ENCODE measurements around the gene ERN1. TPM values are rescaled to one million over a fixed set of nuclear protein-coding genes. Genes with fewer than 3 reads are reported as not detected.
A peak's percentile ranks its signal among the peaks of the same experiment; 100 is the strongest.

Gene ERN1
- total and polyA plus RNA-seq, 2 of the 8 experiments (the other 6 are each of a cell fraction or from before 2014, with no cell fraction given): 1.8 to 3.9 TPM

DNA sequence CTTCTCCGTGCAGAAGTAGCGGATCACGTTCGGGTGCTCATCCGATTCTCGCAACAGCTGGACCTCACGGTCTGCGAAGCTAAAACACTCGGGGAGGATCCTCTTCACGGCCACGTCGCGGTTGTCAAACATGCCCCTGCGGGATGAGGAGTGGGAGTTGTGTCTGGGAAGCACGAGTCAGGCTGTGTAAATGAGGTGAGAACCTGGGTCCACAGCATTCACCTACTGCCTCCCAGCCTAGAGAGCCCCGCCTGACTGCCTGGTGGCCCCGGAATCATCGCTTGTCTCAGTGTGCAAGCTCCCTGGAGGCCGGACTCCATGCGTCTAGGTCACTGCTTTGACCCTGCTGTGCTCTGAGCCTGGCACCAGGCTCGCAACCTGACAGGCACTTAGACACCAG is 75.6 kb downstream of the ERN1 start:
- H3K27me3 ChIP-seq (replicated peaks in 1 of 4; ENCODE audit: control insufficient read depth in 3 of 4, extremely low read depth in 1 of 4, insufficient read depth in 3 of 4, low read length in 3 of 4): no peaks in the 10 kb centered on the region
- H3K23ac ChIP-seq (ENCODE audit: insufficient read length): no peak overlapping the region
- no peak overlapping the region for H3K56ac ChIP-seq (replicated peaks; ENCODE audit: insufficient read length, low read depth, low read length)
- ChIA-PET CTCF (ENCODE audit: partially characterized antibody) (interaction anchor here (0.6 to 13.9 kb wide), 11 partner anchors 10 to 137 kb away, joined by 3 to 238 read pairs (median 4); partner anchors contain the start of gene ERN1), POLR2A (ENCODE audit: partially characterized antibody) (interaction anchor here (4.8 kb wide), 1 partner anchor 92 kb away, joined by 32 read pairs; no protein-coding TSS in a partner anchor)
- H4K5ac ChIP-seq (ENCODE audit: insufficient read length, low read depth, low read length): no peak overlapping the region
- no peak overlapping the region for H3K4ac ChIP-seq (replicated peaks; ENCODE audit: insufficient read length, low read depth, low read length)
- H4K91ac ChIP-seq (replicated peaks; ENCODE audit: insufficient read length, low read length): no peak overlapping the region
- no peak overlapping the region for H3K14ac ChIP-seq (ENCODE audit: insufficient read length)
- FAIRE-seq (no peak), DNase-seq (ENCODE audit: low read depth in 1 of 2, low spot score in 2 of 2) (no peak)
- no peak overlapping the region for H2BK12ac ChIP-seq (ENCODE audit: low read depth, low read length)
- H2BK120ac ChIP-seq (replicated peaks; ENCODE audit: low read depth, low read length): no peak overlapping the region
- 0 out of 2 replicates have a peak overlapping the region, but pooled peaks have one; percentile 60 for H2BK5ac ChIP-seq (ENCODE audit: low read depth, low read length)
- H2AK5ac ChIP-seq (ENCODE audit: low read depth, low read length): no peak overlapping the region
- no peaks in the 10 kb centered on the region for H3K79me1 ChIP-seq (ENCODE audit: low read depth, low read length)
- no peak overlapping the region for H3K18ac ChIP-seq (ENCODE audit: extremely low read depth, low read length)
- H3K4me3 ChIP-seq (ENCODE audit: extremely low read depth in 1 of 4, insufficient read depth in 2 of 4, low read depth in 3 of 4, low read length in 4 of 4): no peak overlapping the region
- 94% methylated on average over 18 of the region's 21 CpGs; no CpG with 5 or more reads in 1 of the 2 experiments for WGBS, 2 experiments (ENCODE audit: extremely low coverage in 1 of 2, insufficient coverage in 1 of 2, insufficient read length in 1 of 2, insufficient replicate concordance in 2 of 2, low coverage in 1 of 2, low lambda C conversion rate in 2 of 2, missing lambda C conversion rate in 1 of 2)
- H3K23me2 ChIP-seq (ENCODE audit: low read depth, low read length): no peaks in the 10 kb centered on the region
- H2AFZ ChIP-seq (ENCODE audit: low read length): no peak overlapping the region
- no peak overlapping the region for H3K9ac ChIP-seq (replicated peaks in 1 of 4; ENCODE audit: extremely low read depth in 1 of 4, low read depth in 3 of 4, low read length in 3 of 4)
- H2BK20ac ChIP-seq (ENCODE audit: low read length): no peak overlapping the region
- no peaks in the 10 kb centered on the region for H4K20me1 ChIP-seq (replicated peaks in 1 of 2; ENCODE audit: control insufficient read depth in 1 of 2, insufficient read depth in 2 of 2, low read length in 2 of 2)
- no peaks in the 10 kb centered on the region for H3K9me3 ChIP-seq (ENCODE audit: insufficient read depth in 2 of 2, low read depth in 1 of 2, low read length in 1 of 2)
- TF ChIP-seq, protein P1, sequence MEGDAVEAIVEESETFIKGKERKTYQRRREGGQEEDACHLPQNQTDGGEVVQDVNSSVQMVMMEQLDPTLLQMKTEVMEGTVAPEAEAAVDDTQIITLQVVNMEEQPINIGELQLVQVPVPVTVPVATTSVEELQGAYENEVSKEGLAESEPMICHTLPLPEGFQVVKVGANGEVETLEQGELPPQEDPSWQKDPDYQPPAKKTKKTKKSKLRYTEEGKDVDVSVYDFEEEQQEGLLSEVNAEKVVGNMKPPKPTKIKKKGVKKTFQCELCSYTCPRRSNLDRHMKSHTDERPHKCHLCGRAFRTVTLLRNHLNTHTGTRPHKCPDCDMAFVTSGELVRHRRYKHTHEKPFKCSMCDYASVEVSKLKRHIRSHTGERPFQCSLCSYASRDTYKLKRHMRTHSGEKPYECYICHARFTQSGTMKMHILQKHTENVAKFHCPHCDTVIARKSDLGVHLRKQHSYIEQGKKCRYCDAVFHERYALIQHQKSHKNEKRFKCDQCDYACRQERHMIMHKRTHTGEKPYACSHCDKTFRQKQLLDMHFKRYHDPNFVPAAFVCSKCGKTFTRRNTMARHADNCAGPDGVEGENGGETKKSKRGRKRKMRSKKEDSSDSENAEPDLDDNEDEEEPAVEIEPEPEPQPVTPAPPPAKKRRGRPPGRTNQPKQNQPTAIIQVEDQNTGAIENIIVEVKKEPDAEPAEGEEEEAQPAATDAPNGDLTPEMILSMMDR (IDR thresholded peaks at IDR 0.05; ENCODE audit: control extremely low read depth in 1 of 3, insufficient read depth in 1 of 3, low read depth in 1 of 3, low read length in 3 of 3): no peak
- no peak for TF ChIP-seq SP1 (IDR thresholded peaks at IDR 0.05; ENCODE audit: low read depth, low read length)
- no peak for TF ChIP-seq HDAC6 (IDR thresholded peaks at IDR 0.05; ENCODE audit: low read depth, low read length)
- no peak for TF ChIP-seq EP300 (IDR thresholded peaks at IDR 0.05; ENCODE audit: borderline replicate concordance in 1 of 2, low read depth in 2 of 2, low read length in 2 of 2)
- no peak for TF ChIP-seq BCL11A (IDR thresholded peaks at IDR 0.05; ENCODE audit: low read depth in 2 of 2, low read length in 2 of 2)
- no peaks in the 10 kb centered on the region for H3K79me2 ChIP-seq (ENCODE audit: control insufficient read depth in 1 of 2, insufficient read depth in 2 of 2, low read length in 2 of 2)
- no peak overlapping the region for H2BK15ac ChIP-seq (ENCODE audit: low read length)
- H3K4me2 ChIP-seq (ENCODE audit: insufficient read depth in 1 of 2, low read depth in 2 of 2, low read length in 2 of 2): no peak overlapping the region
- no peak overlapping the region for H4K8ac ChIP-seq (ENCODE audit: extremely low read depth, insufficient read depth, low read length)
- peaks cover 3 to 9% (median 6%) of the 10 kb centered on the region in 4 experiments for H3K4me1 ChIP-seq (replicated peaks in 1 of 4; ENCODE audit: control insufficient read depth in 3 of 4, insufficient read depth in 4 of 4, low read length in 3 of 4)
- no peak overlapping the region for H3K27ac ChIP-seq (ENCODE audit: low read depth, low read length)
- no peaks in the 10 kb centered on the region for H3K36me3 ChIP-seq (ENCODE audit: control insufficient read depth in 2 of 4, insufficient read depth in 4 of 4, low read length in 3 of 4)
